ENCODE results near the gene PDCD1.
"Not testable (repeated sequence)": the region's sequence is repeated elsewhere in the genome, so short reads cannot be mapped to it uniquely, and the experiment has no call there.

The PDCD1 gene

DNA sequence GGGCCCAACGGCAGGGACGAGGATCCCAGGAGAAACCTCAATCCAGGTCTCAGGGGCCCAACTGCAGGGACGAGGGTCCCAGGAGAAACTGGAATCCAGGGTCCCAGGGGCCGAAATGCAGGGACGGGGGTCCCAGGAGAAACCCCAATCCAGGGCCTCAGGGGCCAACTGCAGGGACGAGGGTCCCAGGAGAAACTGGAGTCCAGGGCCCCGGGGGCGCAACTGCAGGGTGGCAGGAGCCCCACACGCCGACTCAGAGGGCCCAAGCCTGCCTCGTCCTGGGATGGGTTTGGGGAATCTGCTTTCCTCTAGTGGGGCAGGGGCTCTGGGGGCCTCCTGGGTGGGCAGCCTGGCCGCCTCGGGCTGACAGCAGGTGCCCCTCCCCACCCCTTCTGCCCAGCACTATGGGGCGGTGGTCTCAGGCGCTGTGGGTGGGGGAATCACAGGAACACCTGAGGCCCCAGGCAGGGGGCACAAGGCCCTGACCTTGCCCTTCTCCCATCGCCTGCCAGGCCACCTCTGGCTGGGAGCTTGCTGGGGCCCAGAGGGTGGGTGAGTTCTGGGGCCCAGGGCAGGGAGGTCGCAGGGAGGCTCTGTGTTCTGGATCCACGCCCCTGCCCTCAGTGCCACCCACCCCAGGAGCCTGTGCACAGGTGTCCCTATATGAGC lies 18.0 kb upstream of the PDCD1 start:
- no peak for DNase-seq

DNA sequence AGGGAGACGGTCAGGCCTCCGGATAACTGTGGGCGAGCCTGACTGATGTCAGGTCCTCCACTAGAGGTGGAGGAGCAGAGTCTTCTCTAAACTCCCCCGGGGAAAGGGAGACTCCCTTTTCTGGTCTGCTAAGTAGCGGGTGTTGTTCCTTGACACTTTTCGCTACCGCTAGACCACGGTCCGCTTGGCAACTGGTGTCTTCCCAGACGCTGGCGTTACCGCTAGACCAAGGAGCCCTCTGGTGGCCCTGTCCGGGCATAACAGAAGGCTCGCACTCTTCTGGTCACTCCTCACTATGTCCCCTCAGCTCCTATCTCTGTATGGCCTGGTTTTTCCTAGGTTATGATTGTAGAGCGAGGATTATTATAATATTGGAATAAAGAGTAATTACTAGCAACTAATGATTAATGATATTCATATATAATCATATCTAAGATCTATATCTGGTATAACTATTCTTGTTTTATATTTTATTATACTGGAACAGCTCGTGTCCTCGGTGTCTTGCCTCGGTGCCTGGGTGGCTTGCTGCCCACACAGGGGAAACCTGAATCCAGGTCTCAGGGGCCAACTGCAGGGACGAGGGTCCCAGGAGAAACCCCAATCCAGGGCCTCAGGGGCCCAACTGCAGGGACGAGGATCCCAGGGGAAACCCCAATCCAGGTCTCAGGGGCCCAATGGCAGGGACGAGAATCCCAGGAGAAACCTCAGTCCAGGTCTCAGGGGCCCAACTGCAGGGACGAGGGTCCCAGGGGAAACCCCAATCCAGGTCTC lies 17.2 kb upstream of the PDCD1 start:
- not testable (repeated sequence) for DNase-seq

DNA sequence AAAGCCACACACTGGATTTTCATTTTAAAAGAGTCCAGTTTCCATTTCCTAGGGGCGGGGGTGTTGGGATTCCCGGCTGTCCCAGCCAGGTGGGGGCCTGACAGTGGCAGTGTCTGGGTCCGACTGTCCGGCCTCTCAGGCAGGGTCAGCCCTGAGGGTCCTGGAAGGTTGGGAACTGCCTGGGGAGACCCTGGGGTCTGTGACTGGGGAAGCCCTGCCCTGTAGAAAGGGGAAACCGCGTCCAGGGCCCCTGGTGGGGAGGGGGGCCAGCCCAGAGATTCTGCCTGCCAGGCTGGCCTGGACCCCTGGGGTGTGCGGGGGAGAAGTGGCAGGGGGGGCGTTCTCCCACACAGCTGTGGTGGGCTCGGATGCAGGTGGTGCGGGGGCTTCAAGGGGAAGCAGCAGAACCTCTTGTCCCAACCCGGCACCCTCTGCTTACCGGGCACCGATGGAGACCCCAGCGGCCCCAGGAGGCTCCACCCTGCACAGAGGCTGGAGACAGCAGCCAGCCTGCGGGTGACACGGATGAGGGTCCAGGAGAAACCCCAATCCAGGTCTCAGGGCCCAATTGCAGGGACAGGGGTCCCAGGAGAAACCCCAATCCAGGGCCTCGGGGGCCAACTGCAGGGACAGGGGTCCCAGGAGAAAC lies 15.7 kb upstream of the PDCD1 start:
- DNase-seq: no peak

DNA sequence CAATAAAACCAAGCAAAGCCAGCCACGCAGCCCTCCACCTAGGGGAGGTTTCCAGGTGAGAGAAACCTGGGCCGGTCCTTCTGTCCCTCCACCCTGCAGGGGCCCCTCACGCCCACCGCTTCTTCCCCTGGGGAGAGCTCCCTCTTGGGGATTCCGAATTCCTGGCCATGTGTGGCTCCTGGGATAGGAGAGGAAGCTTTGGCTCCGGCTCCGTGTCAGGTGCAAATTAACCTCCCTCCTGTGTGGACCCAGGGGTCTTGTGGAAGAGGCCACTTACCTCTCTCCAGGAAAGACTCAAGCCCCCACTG lies 15.1 kb upstream of the PDCD1 start:
- DNase-seq: no peak

- DNase-seq: no peak
Measured at GRCh38 chr2:241873081-241873802, 14.5 kb upstream of the PDCD1 start.

GRCh38 chr2:241872313-241872642 lies 13.6 kb upstream of the PDCD1 start:
- DNase-seq: no peak

GRCh38 chr2:241871538-241872312 lies 13.0 kb upstream of the PDCD1 start:
- no peak for DNase-seq

GRCh38 chr2:241870611-241871537 lies 12.2 kb upstream of the PDCD1 start:
- peak; percentile 76 for DNase-seq

GRCh38 chr2:241870081-241870541 lies 11.4 kb upstream of the PDCD1 start:
- no peak for DNase-seq

- no peak for DNase-seq
Measured at GRCh38 chr2:241869087-241869961, 10.6 kb upstream of the PDCD1 start, which contains the start of gene RTP5. Gene RTP5 (plus strand): TSS chr2:241869729. CDS start chr2:241869757, 28 bp downstream.

- no peak for DNase-seq
Measured at GRCh38 chr2:241868661-241869081, 10.0 kb upstream of the PDCD1 start.

GRCh38 chr2:241867776-241868420 lies 9.2 kb upstream of the PDCD1 start:
- DNase-seq: peak; percentile 84

GRCh38 chr2:241866790-241867645 lies 8.3 kb upstream of the PDCD1 start:
- no peak for DNase-seq

GRCh38 chr2:241865957-241866789 lies 7.5 kb upstream of the PDCD1 start:
- no peak for DNase-seq

GRCh38 chr2:241865416-241865956 lies 6.8 kb upstream of the PDCD1 start:
- no peak for DNase-seq

DNA sequence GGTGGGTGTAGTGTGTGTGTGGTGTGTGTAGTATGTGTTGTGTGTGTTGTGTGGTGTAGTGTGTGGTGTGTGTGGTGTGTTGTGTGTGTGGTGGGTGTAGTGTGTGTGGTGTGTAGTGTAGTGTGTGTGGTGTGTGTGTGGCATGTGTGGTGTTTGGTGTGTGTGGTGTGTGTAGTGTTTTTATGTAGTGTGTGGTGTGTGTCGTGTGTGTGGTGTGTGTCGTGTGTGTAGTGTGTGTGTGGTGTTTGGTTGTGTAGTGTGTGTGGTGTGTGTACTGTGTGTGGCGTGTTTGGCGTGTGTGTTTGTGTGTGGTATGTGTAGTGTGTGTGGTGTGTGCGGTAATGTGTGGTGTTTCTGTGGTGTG lies 6.1 kb upstream of the PDCD1 start:
- no peak for DNase-seq

DNA sequence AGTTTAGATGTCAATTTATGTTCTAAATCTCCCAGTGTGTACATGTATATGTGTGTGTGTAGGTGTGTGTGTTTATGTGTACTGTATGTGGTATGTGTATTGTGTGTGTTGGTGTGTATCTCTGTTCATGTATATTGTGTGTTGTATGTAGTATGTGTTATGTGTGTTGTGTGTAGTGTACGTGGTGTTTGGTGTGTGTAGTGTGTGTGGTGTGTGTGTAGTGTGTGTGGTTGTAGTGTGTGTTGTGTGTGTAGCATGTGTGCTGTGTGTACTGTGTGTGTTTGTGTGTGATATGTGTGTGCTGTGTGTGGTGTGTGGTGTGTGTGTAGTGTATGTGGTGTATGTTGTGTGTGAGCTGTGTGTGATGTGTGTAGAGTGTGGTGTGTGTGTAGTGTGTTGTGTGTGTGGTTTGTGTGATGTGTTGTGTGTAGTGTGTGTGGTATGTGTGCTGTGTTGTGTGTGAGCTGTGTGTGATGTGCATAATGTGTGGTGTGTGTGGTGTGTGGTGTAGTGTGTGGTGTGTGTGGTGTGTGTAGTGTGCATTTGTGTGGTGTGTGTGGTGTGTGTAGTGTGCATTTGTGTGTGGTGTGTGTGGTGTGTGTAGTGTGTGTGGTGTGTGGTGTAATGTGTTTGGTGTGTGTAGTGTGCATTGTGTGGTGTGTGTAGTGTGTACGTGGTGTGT lies 5.6 kb upstream of the PDCD1 start:
- DNase-seq: no peak
